GOT3 (cell line): ENCODE results near the gene PIMREG.

ENCODE experiments used
- DNase-seq: peaks from one replicate; lab custom pipeline; 2025; ENCODE audit warnings: mixed read lengths; lab: John Stamatoyannopoulos, UW

Gene PIMREG

DNA sequence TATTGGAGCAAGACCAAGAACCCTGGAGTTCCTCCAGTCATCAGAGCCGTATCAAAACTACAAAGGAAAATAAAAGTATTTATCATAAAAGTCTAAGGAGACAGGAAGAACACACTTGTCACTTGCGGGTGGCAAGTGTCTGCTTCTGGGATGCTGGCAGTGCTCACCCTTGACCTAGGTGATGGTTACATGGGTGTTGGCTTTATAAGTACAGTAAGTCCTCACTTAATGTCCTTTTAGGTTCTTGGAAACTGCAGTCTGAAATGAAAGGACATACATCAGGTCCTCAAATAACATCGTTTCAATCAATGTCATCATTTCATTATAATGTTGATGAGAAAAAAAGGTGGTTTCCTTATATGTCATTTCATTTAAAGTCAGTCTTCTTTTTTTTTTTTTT, 6.3 kb upstream of the PIMREG start:
- no peak for DNase-seq

- no peak for DNase-seq
Observed at GRCh38 chr17:6439951-6440350, 4.3 kb upstream of the PIMREG start.

DNA sequence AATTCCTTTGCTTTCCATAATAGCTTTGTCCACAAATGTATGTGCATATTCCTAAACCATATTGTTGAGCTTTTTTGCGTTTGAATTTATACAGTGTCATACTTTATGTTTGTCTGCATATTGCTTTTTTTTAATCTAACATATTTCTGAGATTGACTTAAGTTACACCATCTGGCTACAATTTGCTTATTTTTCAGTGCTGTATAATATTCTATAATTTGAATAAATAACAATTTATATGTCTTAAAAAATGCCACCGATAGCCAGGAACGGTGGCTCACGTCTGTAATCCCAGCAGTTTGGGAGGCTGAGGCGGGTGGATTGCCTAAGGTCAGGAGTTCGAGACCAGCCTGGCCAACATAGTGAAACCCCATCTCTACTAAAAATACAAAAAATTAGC, 1.5 kb upstream of the PIMREG start:
- no peak for DNase-seq

DNA sequence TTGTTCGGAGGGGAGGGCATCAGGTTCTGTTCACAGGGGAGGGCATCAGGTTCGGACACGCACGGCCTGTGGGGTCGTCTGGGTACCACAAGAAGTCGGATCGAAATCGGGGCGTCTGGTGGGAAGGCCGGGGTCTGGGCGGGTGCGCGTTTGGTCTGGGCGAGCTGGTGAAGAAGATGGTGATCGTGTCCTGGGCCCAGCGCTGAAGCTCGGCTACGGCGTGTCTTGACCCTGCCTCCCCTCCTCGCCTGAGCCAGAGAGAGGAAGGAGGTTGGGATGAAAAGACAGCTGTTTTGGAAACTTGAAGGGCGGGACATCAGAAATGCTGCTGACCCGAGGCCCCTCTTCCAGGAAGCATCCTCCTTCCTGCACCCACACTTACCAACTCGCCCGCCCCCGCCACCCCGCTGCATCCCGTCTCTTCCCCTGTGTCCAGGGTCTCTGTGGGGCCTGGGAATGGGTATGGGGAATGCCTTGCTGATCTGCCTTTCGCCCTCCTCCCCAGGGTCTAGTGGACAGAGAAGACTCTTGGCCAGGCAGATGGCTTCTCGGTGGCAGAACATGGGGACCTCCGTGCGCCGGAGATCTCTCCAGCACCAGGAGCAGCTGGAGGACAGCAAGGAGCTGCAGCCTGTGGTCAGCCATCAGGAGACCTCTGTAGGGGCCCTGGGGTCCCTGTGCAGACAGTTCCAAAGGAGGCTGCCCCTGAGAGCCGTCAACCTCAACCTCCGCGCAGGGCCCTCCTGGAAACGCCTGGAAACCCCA, 498 bp downstream of the PIMREG start:
- no peak for DNase-seq

DNA sequence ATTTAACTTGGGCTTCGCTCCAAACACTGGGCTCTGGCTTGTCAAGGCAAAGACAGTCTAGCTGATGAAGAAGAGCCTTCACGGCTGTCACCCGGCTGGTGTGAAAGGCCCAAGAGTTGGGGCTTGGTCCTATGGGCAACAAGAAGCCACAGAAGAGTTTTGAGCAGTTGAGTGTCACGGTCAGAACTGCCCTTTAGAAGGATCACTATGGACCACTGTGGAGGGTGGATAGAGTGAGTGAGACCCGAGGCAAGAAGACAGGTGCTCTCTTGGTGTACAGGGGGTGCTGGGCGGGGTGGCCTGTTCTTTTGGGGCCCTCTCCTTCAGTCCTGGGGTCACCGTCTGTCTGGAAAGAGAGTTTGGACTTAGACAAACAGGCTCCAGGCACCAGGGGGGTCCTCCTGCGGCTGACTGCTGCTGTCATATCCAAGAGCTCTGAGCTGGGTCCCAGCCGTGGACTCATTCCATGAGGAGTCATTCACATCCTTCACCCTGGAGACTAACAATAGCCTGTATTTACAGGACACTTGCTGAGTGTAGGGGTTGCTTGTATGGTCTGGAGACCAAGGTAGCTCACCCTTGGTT, 2.4 kb downstream of the PIMREG start:
- DNase-seq: no peak

GRCh38 chr17:6448473-6448872, 4.2 kb downstream of the PIMREG start:
- DNase-seq: no peak

GRCh38 chr17:6449307-6449706, 5.1 kb downstream of the PIMREG start:
- DNase-seq: no peak

GRCh38 chr17:6450926-6451832, 6.9 kb downstream of the PIMREG start:
- no peak for DNase-seq

- no peak for DNase-seq
Observed at GRCh38 chr17:6452471-6453266, 8.4 kb downstream of the PIMREG start.

GRCh38 chr17:6453279-6454024, 9.2 kb downstream of the PIMREG start:
- no peak for DNase-seq

DNA sequence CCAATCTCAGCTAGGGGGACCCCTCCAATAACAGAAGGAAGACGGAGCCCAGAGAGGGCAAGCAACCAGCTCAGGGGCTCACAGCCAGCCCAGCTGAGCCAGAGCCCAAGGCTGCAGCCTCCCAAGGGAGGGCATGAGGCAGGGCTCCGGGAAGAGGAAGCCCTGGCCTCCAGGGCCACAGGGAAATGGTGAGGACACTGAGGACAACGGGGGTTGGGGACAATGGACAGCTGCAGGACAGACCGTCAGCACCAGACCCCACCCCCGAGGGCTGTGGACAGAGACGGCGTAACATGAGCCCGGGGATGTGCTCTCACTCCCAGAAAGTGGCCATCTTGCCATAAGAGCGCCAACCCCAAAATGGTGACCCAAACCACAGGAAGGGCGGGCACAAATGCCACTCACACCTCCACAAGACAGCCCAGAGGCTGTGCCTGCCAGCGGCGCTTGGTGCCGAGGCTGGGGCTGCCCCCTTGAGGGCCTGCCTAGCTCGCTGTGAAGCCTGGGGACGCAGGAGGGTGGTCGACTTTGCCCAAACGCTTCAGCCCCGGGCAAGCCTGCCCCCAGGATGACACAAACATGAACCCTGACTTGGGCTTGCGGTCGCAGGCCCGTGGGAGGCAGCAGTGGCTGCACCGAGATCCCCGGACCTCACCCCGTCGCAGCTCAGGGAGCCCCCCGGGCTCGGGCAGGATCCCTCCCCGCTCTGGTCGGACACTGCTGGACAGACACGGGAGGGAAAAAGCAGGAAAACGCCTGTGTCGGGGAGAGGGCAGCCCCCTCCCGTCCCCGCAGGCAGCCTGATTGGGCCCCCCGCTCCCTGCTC, 10.5 kb downstream of the PIMREG start:
- no peak for DNase-seq

- DNase-seq: no peak
Observed at GRCh38 chr17:6455321-6455705, 11.1 kb downstream of the PIMREG start.

DNA sequence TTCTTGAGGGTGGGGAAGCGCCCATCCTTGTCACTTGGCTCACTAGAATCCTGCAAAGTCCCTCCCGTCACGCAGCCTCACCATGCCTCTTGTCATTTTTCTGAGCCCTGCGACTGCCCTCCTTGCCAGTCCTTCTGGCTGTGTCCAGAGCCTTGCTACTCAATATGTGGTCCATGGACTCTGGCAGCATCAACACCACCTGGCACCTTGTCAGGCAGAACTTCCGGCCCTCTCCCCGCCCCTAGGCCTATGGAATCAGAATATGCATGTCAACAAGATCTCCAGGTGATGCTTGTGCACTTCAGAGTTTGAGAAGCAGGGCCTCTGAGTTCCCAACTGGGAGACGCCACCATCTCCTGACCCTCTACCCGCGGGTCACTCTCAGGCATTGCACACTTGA, 12.1 kb downstream of the PIMREG start:
- no peak for DNase-seq

DNA sequence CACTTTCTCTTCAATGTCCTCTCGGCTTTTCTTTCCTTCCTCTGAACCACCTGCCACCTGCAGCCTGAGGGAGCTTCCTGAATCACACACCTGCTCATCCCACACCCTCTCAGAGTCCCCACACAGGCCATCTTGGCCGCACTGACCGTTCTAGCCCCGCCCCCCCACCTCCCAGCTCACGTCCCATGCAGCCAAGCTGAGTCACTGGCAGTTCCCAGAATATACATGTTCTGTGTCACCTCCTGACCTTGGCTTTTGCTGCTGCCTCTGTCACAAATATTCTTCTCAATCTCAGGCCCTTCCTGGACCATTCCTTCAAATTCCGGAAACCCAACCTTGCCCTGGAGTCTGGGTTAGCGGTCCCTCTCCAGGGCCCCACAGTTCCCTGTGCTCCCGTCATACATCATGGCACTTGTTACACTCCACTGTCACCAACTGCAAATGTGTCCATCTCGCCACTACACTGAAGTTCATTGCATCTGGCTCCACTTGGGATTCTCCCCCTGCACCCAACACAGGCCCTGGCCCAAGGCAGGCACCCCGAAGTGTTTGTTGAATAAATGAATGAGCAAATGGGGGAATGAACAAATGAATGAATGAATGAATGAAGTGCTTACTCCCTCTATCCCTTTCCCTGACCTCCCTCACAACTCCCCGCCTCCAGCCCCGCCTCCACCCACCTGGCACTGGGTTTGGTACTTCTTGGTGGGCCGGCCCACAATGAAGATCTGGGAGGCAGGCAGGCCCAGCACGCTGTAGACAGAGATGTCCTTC, 12.8 kb downstream of the PIMREG start:
- no peak for DNase-seq

DNA sequence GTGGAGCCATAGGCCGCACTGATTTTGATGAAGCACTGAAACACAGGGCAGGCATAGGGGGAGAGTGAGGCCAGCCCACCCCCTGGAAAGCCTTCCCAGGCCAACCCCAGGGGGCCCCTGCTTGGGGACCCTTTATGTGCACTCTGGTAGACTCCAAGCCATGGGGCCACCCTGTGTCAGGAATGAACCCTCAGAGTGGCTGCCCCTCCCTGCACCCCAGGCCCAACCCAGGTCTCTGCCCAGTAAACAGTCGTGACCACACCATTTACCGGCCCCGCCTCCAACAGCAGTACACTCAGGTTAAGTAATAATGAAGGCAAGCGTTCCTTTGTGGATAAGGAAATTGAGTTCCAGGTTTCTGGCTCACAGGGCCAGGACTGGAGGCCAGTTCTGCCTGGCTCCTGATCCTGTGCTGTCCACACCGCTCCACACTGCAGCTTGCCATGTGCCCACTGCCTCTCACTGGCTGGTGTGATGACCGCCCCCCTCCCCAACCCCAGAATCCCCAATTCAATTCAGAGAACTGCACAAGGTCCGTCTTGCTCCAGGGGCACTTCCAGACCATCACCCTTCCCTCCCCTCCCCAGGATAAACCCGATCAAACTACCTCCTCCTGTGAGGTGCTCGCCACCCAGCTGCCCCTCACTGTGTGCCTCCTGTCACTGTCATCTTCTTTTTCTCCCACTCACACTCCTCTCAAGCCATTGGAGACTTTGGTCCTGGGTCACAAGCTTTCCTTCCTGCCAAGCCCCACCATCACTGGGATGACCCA, 13.6 kb downstream of the PIMREG start:
- no peak for DNase-seq

DNA sequence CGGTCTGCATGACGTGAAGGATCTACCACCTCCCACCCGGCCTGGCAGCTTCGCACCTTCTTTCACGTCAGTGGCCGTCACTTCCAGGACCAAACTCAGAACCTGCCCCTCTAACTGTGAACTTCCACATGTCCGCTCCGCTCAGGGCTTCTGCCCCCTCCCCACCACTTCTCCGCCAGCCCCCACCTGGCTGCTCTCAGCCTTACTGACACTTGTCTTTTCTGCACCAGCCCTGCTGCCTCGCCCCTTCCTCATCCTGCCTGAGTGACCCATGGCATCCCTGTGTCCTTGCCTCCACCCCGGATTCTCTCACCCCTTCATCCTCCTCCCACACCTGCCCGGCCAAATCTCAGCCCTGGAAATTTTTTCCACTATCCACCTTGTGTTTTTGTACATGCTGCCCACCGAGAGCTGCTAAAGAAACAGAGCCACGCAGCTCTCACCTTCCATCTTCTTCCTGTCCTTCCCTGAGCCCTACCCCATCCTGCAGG, 14.2 kb downstream of the PIMREG start:
- no peak for DNase-seq

GRCh38 chr17:6460531-6461161, 16.4 kb downstream of the PIMREG start:
- DNase-seq: no peak

DNA sequence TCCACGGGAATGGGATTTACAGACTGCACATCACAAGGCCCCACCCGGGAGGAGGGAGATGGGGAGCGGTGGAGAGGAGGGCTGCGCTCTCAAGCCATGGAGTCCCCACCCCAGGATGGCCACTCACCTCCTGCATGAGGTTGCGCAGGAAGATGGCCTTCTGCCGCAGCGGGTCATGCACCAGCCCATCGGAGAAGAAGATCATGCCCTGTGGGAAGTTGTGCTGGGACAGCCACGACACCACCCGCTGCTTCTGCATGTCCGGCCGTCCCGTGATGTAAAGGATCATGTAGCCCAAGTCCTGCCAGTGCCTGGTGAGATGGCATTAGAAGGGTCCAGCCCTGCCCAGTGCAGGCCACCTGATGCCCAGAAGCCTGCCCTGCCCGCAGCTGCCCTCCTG, 17.0 kb downstream of the PIMREG start:
- DNase-seq: no peak
